ENCODE data around the gene ADGRG3. TPM values are rescaled to one million over a fixed set of nuclear protein-coding genes. Genes with fewer than 3 reads are reported as not detected.
"Not testable (repeated sequence)": the region's sequence is repeated elsewhere in the genome, so short reads cannot be mapped to it uniquely, and the experiment has no call there.

ADGRG3 gene
- total RNA-seq, 2 experiments from 2014 or later = not detected

DNA sequence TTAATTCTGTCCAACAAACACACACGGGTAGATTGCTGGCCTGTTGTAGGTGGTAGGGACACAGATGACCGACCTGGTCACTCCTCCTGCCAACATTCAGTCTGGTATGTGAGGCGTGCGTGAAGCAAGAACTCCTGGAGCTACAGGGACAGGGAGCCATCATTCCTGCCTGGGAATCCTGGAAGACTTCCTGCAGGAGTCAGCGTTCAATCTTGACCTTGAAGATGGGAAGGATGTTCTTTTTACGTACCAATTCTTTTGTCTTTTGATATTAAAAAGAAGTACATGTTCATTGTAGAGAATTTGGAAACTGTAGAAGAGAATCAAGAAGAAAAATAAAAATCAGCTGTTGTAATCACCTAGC lies 3.5 kb upstream of the ADGRG3 start:
- Mint-ChIP-seq H3K27me3 (peaks cover 2% of the 10 kb centered on the region), H3K4me3 (no peak overlapping the region), H3K4me1 (no peaks in the 10 kb centered on the region), H3K36me3 (ENCODE audit: low read depth) (no peaks in the 10 kb centered on the region), H3K9me3 (no peaks in the 10 kb centered on the region), H3K27ac (no peak overlapping the region)
- no peak for DNase-seq
- CTCF ChIA-PET = interaction anchor here (0.5 to 1.0 kb wide), 3 partner anchors 54 to 167 kb away, joined by 5 to 6 read pairs (median 6); no protein-coding TSS in a partner anchor
- POLR2A ChIA-PET = interaction anchor here (1.7 kb wide), 1 partner anchor 126 kb away, joined by 3 read pairs; no protein-coding TSS in a partner anchor

DNA sequence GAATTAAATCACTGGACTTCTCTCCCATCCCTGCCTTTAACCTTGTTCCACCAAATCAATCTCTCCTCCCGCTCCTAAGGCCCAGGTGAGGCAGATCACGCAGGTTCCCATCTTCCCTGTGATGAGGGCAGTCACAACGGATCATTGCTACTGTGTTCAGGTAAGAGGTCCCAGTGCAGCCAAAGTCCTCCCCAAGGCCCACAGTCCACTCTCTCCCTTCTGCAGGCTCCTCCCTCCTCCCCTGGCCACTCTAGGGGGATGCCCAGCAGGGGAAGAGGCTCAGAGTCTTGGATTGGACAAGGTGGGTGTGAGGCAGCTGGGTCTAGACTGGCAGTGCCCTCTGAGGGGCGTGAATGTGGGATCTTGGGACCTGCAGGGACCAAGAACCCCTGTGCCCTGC lies 2.6 kb upstream of the ADGRG3 start:
- H3K27ac Mint-ChIP-seq = no peak overlapping the region
- no peak overlapping the region for H3K4me3 Mint-ChIP-seq
- H3K36me3 Mint-ChIP-seq (ENCODE audit: low read depth) = no peaks in the 10 kb centered on the region
- no peak for DNase-seq
- peaks cover 7% of the 10 kb centered on the region for H3K27me3 Mint-ChIP-seq
- H3K9me3 Mint-ChIP-seq = no peaks in the 10 kb centered on the region
- no peaks in the 10 kb centered on the region for H3K4me1 Mint-ChIP-seq
- CTCF ChIA-PET = no interaction called here
- POLR2A ChIA-PET = interaction anchor here (1.7 kb wide), 1 partner anchor 127 kb away, joined by 3 read pairs; no protein-coding TSS in a partner anchor

DNA sequence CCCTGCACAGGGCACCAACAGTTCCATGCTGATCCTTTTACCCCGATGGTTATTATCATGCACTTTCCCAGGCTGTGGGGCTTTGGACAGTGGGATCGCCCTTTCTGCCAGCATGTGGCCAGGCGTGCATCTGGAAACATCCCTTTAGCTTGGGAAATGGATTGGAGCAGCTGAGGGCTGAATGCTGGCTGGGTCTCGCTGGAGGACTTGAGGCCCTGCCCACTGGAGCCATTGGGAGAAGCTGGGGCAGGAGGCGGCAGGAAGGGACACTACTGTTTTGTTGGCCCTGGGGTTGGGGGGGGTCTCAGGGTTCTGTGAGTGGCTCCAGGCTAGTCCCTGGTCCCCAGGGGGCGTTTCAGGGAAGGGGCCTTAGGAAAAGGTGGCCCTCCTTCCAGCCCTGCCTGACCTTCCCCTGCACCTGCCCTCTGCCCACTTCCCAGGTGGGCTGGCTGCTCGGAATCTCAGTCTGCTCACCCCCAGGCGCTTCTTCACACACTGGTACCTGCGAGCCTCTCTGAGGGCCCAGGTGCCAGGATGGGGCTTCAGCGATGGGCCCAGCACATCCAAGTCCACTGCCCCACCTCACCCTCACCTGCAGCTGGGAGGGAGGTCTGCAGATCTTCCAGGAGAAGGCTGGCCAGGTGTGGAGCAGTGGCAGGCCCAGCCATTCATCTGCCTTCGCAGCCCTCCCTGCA lies 1.6 kb upstream of the ADGRG3 start:
- POLR2A ChIA-PET = no interaction called here

DNA sequence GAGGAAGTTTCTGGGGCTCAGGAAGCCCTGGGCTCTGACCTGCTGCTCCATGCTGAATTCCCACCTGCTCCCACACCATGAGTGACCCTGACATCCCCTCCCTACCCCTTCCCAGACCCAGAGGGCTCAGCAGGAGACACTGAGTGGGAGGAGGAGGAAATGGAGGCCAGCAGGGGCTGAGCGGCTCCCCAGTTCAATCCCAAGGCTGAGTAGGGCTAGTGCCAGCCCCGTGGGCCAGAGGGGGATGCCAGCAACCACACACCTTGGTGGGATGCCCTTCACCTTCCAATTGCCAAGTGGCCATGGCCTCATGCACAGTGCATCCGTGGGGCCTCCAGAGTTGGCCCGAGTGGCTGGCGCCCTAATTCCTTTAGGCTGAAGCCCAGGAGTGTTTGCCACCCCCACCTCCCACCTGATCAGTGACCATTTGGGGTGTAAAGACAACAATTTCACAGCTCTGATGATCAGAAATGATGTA lies 1.0 kb upstream of the ADGRG3 start:
- no peak overlapping the region for H3K27ac Mint-ChIP-seq
- H3K4me3 Mint-ChIP-seq = no peak overlapping the region
- ChIA-PET POLR2A (no interaction called here), CTCF (interaction anchor here (1.3 to 1.4 kb wide), 2 partner anchors 57 to 68 kb away, joined by 3 to 4 read pairs; partner anchors contain the start of gene KATNB1)
- no peaks in the 10 kb centered on the region for H3K36me3 Mint-ChIP-seq (ENCODE audit: low read depth)
- H3K9me3 Mint-ChIP-seq = no peaks in the 10 kb centered on the region
- H3K27me3 Mint-ChIP-seq = peaks cover 15% of the 10 kb centered on the region
- no peak for DNase-seq
- H3K4me1 Mint-ChIP-seq = no peaks in the 10 kb centered on the region

More for the DNA sequence above, 1.6 kb upstream of the ADGRG3 start:
- H3K27ac Mint-ChIP-seq = no peak overlapping the region
- DNase-seq = no peak
- no peaks in the 10 kb centered on the region for H3K36me3 Mint-ChIP-seq (ENCODE audit: low read depth)
- CTCF ChIA-PET = no interaction called here
- H3K4me3 Mint-ChIP-seq = no peak overlapping the region
- no peaks in the 10 kb centered on the region for H3K9me3 Mint-ChIP-seq
- H3K4me1 Mint-ChIP-seq = no peaks in the 10 kb centered on the region
- H3K27me3 Mint-ChIP-seq = peaks cover 13% of the 10 kb centered on the region

DNA sequence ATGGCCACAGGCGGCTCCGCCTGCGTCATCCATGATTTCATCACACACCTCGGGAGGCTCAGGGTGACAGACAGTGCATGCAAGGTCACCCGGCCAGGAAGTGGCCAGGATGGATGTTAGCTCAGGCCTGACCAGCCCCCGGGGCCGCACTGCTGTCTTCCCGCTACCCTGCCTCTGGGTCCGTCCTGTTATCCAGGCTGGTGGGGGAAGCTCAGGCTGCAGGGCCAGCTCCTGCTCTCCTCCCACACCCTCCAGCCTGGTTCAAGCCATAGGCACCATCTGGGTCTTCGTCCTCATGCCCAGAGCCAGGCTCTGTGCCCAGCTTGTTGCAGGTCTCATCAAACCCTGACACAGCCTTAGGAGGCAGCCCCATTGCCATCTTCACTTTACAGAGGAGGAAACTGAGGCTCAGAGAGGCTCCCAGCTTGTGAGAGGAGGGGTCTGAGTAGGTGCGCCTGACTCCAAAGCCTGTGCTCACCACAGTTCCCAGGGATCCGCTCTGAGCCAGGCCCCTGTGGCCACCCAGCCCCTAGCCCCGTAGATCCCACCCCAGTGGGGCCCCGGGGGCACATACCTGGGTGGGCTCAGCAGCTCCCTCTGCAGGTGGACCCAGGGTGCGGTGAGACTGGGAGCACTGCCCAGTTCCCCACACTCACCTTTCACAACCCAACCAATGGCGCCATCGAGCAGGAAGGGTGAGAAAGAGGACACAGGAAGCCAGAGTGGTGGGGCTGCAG lies 412 bp upstream of the ADGRG3 start:
- H3K27ac Mint-ChIP-seq = no peak overlapping the region
- no peaks in the 10 kb centered on the region for H3K9me3 Mint-ChIP-seq
- ChIA-PET CTCF (interaction anchor here (0.8 to 1.4 kb wide), 3 partner anchors 9 to 68 kb away, joined by 3 to 4 read pairs (median 3); partner anchors contain the start of gene KATNB1), POLR2A (no interaction called here)
- H3K4me1 Mint-ChIP-seq = no peaks in the 10 kb centered on the region
- peaks cover 18% of the 10 kb centered on the region for H3K27me3 Mint-ChIP-seq
- no peak overlapping the region for H3K4me3 Mint-ChIP-seq
- no peak for DNase-seq
- no peaks in the 10 kb centered on the region for H3K36me3 Mint-ChIP-seq (ENCODE audit: low read depth)

DNA sequence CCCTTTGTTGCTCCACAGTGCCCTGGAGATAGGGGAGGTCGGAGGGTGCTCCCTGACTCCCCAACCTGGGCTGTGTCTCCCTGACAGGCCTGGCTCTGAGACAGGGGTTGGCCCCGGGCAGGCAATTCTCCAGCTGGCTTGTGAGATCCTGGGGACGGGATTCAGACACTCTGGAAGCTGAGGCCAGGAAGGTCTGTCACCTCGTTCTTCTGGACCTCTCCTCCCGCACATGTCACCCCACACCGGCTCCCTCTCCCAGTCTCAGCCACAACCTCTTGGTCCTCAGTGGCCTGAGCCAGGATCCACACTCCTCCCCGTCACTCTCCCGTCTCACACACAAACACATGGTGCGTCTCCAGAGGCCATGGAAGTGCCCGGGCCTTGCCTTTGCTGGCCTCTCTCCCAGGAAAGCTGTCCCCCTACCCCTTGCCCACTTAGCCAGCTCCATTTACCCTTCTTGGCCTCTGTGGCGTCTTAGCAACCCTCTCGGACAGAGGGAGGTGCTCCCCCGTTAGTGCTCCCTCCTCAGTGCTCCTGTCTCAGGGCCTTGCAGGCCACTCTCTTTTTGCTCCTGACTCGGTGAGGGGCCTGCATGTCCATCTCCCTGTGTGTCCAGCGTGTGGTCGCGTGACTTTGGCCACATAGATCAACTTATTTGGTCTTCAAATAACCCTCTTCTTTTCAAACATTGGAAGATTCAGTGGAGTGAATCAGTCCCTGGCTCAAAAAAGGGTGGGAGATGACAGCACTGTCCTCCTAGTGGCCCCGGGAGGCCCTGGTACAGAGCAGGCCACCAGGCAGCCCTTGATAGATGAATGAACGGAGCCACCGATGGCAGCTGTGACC lies 747 bp downstream of the ADGRG3 start:
- Mint-ChIP-seq H3K27ac (no peak overlapping the region), H3K9me3 (no peaks in the 10 kb centered on the region), H3K4me3 (no peak overlapping the region), H3K27me3 (peaks cover 29% of the 10 kb centered on the region), H3K36me3 (ENCODE audit: low read depth) (no peaks in the 10 kb centered on the region), H3K4me1 (no peaks in the 10 kb centered on the region)
- ChIA-PET CTCF (no interaction called here), POLR2A (no interaction called here)
- DNase-seq = no peak

DNA sequence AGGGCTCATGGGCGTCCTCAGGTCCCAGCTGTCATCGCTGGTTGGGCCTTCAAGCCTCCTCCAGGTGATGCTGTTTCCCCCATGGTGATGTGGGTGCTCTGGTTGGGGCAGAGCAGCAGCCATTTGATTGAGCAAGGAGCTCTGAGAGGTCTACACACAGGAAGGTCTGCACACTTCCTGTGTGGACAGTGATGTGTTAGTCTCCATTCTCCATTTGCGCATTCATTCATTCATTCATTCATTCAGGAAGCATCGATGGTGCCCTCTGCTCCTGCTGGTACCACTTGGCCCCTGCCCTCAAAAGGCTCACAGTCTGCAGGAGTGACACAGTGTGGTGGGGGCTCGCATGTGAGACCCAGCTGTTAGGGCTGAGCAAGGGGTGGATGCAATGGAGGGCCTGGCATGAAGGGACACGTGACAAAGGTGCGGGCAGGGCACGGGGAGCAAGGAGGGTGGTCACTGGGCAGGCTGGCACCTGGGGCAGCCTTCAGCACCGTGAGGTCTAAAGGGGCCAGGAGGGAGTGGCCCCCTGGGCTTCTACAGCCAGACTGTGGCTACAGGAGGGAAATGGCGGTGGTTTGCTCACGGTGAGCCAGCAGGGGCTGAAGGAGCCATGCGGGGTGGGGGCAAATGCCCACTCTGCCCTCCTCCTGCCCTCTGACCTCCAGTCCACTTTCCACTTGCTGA lies 1.5 kb downstream of the ADGRG3 start:
- Mint-ChIP-seq H3K4me1 (no peaks in the 10 kb centered on the region), H3K36me3 (ENCODE audit: low read depth) (no peaks in the 10 kb centered on the region), H3K27ac (no peak overlapping the region), H3K27me3 (peaks cover 35% of the 10 kb centered on the region), H3K9me3 (no peaks in the 10 kb centered on the region), H3K4me3 (no peak overlapping the region)
- ChIA-PET POLR2A (no interaction called here), CTCF (no interaction called here)
- DNase-seq = no peak

DNA sequence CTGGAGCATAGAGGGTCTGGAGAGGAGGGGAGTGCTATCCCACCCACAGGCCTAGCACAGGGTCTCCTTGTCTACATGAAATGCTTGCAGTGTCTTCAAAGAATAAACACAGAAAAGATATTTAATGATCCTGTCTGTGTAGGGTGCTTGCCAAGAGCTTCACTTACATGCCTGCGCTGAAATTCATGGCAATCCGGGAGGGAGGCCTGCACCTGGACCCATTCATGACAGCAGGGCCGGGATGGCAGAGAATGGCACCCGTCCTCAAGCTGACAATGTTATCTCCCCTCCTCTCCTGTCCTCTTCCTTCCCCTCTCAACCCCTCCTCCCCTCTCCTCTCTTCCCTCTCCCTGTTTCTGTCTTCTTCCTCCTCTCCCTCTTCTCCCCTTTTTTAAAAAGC lies 2.1 kb downstream of the ADGRG3 start:
- no peak for DNase-seq
- no peaks in the 10 kb centered on the region for H3K4me1 Mint-ChIP-seq
- no peak overlapping the region for H3K4me3 Mint-ChIP-seq
- CTCF ChIA-PET = no interaction called here
- no peak overlapping the region for H3K27ac Mint-ChIP-seq
- POLR2A ChIA-PET = no interaction called here
- peaks cover 37% of the 10 kb centered on the region for H3K27me3 Mint-ChIP-seq
- H3K9me3 Mint-ChIP-seq = no peaks in the 10 kb centered on the region
- H3K36me3 Mint-ChIP-seq (ENCODE audit: low read depth) = no peaks in the 10 kb centered on the region

DNA sequence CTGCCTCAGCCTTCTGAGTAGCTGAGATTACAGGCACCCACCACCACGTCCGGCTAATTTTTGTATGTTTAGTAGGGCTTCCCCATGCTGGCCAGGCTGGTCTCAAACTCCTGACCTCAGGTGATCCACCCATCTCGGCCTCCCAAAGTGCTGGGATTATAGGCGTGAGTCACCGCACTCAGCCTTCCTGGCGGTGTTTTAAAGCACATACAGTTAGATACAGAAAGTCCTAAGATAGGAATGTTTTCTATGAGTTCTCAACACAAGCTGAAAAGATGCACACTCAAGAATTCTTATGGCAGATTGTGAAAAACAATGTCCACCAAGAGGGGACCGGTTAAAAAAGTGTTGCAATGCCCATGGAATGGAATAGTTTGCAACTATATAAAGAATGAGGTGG lies 3.3 kb downstream of the ADGRG3 start:
- H3K27me3 Mint-ChIP-seq = peaks cover 39% of the 10 kb centered on the region
- H3K4me3 Mint-ChIP-seq; H3K36me3 Mint-ChIP-seq (ENCODE audit: low read depth); H3K4me1 Mint-ChIP-seq; H3K27ac Mint-ChIP-seq; DNase-seq; H3K9me3 Mint-ChIP-seq: not testable (repeated sequence)
- POLR2A ChIA-PET = interaction anchor here (1.0 kb wide), 1 partner anchor 19 kb away, joined by 3 read pairs; no protein-coding TSS in a partner anchor
- CTCF ChIA-PET = interaction anchor here (2.5 kb wide), 1 partner anchor 23 kb away, joined by 7 read pairs; no protein-coding TSS in a partner anchor

DNA sequence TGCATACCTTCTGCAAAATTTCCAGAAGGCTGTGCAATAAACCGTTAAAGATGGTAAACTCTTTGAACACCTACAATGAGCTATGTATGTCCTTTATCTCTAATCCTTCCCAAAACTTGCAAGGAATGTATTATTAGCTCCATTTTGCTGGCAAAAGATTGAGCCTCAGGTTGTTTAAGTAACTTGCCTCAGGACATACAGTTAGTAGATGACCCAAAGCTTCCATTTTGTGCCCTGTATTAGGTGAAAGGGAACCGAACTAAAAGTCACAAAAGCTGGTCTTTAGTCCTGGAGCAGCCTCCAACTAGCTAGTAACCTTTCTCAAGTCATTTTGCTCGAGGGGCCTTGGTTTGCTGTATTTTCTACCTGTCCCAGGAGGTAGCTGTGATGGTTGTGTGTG lies 4.3 kb downstream of the ADGRG3 start:
- no peaks in the 10 kb centered on the region for H3K9me3 Mint-ChIP-seq

DNA sequence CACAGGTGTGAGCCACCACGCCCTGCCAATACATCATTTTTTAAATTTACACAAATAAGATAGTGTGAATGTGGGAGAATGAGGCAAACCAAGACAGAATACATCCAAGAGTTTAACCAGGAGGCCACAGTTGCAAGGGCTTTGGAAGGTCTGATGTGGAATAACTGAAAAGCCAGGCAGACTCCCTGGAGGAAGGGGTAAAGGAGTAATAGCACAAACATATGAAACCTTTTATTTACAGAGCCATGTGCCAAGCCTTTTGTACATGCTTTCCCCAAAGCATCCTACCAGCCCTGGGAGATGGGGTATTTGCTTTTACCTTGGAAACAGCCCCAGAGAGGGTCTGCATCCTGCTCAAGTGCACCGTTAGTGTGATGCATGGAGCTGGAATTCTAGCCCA lies 4.7 kb downstream of the ADGRG3 start:
- CTCF ChIA-PET = interaction anchor here (1.0 to 2.5 kb wide), 2 partner anchors 24 to 96 kb away, joined by 3 to 7 read pairs; no protein-coding TSS in a partner anchor
- Mint-ChIP-seq H3K27ac (no peak overlapping the region), H3K4me3 (no peak overlapping the region), H3K27me3 (peaks cover 42% of the 10 kb centered on the region), H3K4me1 (no peaks in the 10 kb centered on the region), H3K36me3 (ENCODE audit: low read depth) (no peaks in the 10 kb centered on the region), H3K9me3 (no peaks in the 10 kb centered on the region)
- no peak for DNase-seq
- POLR2A ChIA-PET = no interaction called here

More for the DNA sequence above, 4.3 kb downstream of the ADGRG3 start:
- no peak overlapping the region for H3K4me3 Mint-ChIP-seq
- DNase-seq = no peak
- ChIA-PET POLR2A (no interaction called here), CTCF (interaction anchor here (1.0 to 2.5 kb wide), 2 partner anchors 24 to 95 kb away, joined by 3 to 7 read pairs; no protein-coding TSS in a partner anchor)
- H3K36me3 Mint-ChIP-seq (ENCODE audit: low read depth) = no peaks in the 10 kb centered on the region
- H3K4me1 Mint-ChIP-seq = no peaks in the 10 kb centered on the region
- peaks cover 42% of the 10 kb centered on the region for H3K27me3 Mint-ChIP-seq
- no peak overlapping the region for H3K27ac Mint-ChIP-seq

DNA sequence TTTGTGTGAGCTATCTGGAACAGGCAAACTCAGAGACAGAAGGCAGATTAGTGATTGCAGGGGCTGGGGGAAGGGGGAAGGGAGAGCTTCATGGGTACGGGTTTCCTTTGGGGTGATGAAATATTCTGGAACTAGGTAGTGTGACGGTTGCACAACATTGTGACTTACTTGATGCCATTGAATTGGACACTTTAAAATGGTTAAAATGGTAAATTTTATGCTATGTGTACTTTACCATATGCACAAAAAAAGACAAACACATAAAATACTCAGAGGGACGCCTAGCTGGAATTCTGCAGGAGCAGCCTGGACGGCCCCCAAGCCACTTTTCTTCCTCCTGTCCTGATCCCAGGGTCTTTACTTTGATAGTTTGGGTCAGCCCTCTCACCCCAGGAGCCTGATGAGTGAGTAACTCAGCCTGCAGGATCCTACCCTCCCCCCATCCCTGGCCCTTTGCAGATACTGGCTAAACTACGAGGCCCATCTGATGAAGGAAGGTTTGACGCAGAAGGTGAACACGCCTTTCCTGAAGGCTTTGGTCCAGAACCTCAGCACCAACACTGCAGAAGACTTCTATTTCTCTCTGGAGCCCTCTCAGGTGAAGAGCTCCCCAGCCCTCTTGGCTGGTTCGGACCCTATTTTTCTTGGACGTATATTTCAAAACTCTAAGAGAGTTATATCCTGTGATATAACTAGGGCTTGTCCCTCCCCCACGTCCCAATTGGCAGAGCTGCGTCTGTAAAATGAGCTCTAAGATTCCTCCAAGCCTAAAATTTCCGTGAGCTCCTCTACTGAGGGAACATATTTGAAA lies 7.8 kb downstream of the ADGRG3 start:
- no peak overlapping the region for H3K4me3 Mint-ChIP-seq
- H3K36me3 Mint-ChIP-seq (ENCODE audit: low read depth) = no peaks in the 10 kb centered on the region
- H3K9me3 Mint-ChIP-seq = no peaks in the 10 kb centered on the region
- peaks cover 32% of the 10 kb centered on the region for H3K27me3 Mint-ChIP-seq
- no peak overlapping the region for H3K27ac Mint-ChIP-seq
- ChIA-PET POLR2A (no interaction called here), CTCF (no interaction called here)
- DNase-seq = no peak
- no peaks in the 10 kb centered on the region for H3K4me1 Mint-ChIP-seq
